Embryonic facial prominence (tissue), 1 donor: ENCODE results near the gene ZP4.

Experiments
- DNase-seq: peaks from one replicate; pipeline ENCODE4 v3.0.0-alpha.2; 2016; ENCODE audit errors: extremely low spot score

Gene ZP4, protein sequence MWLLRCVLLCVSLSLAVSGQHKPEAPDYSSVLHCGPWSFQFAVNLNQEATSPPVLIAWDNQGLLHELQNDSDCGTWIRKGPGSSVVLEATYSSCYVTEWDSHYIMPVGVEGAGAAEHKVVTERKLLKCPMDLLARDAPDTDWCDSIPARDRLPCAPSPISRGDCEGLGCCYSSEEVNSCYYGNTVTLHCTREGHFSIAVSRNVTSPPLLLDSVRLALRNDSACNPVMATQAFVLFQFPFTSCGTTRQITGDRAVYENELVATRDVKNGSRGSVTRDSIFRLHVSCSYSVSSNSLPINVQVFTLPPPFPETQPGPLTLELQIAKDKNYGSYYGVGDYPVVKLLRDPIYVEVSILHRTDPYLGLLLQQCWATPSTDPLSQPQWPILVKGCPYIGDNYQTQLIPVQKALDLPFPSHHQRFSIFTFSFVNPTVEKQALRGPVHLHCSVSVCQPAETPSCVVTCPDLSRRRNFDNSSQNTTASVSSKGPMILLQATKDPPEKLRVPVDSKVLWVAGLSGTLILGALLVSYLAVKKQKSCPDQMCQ

DNA sequence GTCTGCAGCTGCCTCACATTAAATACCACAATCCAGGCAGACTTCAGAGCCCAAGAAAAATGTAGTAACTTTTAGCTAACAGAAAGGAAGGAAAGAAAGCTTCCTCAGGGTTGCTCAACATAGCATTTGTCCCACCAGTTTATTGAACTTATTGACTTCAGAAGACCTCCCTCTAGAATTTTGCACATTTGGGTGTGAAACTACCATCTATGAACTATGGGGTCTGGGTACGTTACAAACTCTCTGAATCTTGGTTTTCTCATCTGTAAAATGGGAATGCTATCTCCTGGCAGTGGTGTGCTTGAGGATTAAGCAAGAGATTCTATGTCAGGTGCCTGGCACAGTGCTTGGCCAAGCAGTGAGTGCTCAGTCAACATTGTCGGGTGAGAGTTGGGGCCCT is at the start of gene ZP4:
ZP4 (minus strand) TSS at position 101 of the 400 bp plus-strand sequence. CDS start 287 bp downstream, outside the sequence.
- DNase-seq = no peak

DNA sequence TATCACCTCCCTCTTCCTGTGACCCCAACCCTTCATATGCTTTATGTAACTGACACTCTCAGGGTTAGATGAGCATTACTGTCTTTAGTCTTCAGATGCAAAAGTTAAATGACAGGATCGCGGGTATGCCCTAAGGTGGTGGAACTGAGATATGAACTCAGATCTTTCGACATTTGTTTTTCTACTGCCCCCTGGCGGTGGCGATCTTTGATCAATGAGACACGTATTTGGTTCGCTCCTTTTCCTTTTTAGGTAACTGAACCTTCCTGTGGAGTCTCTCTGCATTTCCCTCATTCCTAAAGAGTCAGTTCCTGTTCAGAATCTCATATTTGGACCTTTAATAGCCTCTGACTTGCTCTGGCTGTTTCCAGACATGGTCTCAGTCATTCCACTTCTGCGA is 47.8 kb upstream of the ZP4 start:
- no peak for DNase-seq

DNA sequence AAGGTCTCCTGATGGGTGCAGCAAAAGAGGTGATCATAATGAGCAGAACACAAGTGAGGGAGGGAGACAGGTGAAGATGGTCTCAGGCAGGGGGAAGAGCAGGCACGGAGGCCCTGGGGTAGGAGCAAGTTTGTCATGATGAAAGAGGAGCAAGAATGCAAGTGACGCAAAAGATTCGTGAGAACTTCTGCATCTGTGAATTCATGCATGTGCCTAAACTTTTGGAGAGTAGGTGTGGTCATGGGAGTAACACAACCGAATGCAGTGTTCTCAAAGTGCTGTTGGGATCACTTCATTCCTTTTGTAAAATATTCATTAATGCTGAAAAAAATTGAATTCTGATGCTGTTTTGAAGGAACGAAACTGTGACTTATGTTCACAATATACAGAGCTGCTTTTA is 47.3 kb upstream of the ZP4 start:
- DNase-seq = no peak

DNA sequence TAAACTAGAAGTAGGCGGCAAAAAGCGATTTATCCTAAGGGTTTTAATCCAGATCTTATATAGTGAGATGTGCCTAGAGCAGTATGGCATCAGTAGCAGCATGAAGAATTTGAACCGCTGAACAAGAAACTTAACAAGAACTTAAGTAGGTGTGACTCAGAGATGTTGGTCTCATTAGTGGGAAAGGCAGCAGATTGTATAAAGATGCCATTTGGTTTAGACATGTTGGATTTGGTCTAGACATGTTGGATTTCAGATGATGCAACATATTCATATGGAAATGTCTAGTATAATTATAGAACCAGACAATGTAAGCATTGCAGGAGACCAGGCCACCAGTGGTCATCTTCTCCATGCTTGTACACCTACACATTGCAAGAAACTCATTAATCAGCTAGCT is 42.1 kb upstream of the ZP4 start:
- no peak for DNase-seq

DNA sequence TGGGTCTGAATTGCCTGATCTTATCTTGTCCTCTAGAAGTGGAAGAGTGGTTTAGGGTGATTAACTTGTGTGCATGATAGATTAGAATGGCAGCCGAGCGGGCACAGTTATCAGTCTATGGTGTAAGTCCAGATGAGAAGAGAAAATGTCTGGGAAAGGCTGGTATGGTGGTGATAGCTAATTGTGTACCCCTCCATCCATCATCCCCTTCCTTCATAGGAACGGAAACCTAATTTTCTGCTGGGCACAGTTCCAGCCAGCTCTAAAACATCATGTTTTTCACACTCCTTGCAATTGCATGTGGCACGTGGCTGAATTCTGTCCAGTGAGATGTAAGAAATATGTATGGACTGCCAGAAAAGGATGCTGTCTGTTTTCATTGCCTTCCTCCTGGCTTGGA is 40.9 kb upstream of the ZP4 start:
- DNase-seq = no peak

DNA sequence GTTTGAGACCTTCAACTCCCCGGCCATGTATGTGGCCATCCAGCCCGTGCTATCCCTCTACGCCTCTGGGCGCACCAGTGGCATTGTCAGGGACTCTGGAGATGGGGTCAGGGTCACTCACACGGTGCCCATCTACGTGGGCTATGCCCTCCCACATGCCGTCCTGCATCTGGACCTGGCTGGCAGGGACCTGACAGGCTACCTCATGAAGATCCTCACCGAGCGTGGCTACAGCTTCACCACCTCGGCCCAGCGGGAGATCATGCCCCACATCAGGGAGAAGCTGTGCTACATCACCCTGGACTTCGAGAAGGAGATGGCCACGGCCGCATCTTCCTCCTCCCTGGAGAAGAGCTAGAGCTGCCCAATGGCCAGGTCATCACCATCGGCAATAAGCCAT is 36.5 kb upstream of the ZP4 start:
- no peak for DNase-seq

DNA sequence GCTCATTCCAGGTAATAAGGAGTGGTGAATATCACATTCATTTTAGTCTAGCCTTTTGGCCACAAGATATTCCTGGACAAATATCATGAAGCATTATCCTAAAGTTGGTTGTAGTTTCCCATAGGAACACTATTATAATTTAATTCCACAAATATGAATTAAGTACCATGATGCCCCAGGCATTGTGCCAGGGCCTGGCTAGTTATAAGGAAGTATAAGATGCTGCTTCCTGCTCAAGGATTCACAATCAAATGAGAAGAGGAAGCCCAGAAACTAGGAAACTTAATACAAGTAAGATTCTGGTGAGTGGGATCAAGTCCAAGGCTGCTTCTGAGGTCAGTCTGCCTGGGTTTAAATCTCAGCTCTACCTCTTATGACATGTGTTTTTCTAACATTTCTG is 30.6 kb upstream of the ZP4 start:
- no peak for DNase-seq

DNA sequence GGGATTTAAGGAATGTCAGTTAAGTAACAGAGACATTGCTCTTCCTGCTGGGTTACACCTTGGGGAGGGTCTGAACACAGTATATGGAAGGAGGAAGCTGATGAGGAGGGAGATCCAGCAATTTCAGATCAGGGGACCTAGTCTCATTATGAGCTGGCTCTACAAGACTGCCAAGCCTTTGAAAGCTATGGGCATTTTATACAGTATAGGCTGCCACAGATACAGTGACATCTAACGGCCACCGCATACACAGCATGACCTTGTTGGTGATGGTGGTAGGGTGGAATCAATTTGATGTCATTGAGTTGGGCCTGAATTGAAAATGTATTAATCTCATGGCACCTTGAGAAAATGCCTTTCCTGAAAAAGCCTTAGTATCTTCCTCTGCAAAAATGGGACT is 22.6 kb upstream of the ZP4 start:
- no peak for DNase-seq

DNA sequence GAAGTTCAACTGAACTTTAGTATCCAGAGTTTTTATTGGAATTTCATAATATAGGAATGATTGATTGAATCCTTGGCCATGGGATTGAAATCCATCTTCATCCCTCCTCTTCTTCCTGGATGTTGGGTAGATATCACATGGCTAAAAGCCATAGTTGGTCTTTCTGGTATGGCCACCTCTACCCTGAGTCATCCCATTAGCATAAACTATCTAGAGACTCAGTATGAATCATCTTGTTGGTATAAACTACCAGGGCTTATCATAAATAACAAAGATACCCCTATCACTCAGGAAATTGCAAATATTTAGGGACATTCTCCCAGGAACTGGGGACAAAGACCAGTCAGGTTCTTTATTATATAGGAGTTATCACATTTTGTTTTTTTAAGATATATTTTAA is 21.2 kb upstream of the ZP4 start:
- no peak for DNase-seq

DNA sequence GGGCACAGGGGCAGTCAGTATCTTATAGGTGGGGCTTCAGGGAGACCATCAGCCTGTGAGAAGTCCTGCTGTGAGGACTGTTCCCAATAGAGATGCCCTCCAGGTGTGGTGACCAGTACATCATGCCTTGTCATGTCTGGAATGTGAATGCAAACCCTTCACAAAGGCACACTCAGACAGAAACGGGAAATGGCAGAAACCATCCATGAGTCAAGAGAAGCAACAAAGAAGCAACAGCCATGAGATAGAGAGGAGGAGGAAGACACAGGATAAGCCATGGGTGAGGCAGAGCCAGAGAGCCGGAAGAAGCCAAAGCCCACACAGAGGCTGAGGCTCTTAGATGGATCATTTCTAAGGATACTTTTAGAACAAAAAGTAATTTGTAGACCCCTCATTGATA is 20.1 kb upstream of the ZP4 start:
- no peak for DNase-seq

DNA sequence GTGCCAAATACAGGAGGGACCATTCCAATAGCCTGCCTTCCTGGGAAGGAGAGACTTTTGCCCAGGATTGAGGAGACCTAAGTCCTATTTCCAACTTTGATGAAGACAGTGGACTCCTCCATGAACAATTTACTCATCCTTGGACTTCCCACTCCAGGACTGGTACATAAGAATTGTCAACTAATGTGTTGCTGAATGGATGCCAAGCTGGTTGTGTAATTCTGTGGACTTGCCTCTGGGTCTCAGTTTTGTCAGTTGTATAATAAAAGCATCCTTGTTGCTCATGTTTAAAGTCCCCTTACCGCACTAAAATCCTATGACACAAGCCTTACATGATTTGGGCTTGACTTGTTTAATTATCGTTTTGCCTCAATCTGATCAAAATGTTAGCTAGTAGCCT is 13.2 kb upstream of the ZP4 start:
- no peak for DNase-seq

DNA sequence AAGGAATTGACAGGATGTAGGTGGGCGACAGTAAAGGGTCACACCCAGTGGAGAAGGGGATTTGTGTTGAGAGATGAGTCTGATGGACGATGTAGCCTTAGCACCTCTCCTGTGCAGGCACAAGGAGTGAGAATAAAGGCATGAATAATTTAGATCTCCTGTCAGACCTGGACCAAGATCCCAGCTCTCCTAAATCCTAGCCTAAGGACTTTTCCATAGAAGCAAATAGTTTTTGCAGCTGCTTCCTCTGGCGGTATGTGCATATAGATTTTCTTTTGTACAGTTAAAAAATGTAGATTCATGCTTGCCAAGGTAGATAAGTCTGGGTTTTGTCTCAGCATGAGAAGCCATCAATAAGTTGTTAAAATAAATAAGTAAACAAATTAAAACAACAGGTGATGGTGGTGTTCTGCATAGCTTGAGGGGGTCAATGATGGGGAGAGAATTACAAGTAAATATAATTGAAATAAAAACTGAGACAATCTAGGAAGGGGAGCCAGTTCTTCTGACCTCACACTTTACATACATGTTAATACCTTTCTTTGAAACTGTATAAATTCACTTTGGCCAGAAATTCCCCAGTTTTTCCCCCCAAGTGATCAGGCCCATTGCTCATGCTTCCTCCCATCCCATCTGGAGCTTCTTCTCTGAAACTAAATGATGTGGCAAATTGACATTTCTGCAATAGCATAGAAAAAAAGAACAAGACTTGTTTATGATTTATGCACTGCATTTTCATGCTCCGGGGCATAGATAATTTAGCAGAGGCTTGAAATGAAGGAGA is 12.4 kb upstream of the ZP4 start:
- DNase-seq = no peak

DNA sequence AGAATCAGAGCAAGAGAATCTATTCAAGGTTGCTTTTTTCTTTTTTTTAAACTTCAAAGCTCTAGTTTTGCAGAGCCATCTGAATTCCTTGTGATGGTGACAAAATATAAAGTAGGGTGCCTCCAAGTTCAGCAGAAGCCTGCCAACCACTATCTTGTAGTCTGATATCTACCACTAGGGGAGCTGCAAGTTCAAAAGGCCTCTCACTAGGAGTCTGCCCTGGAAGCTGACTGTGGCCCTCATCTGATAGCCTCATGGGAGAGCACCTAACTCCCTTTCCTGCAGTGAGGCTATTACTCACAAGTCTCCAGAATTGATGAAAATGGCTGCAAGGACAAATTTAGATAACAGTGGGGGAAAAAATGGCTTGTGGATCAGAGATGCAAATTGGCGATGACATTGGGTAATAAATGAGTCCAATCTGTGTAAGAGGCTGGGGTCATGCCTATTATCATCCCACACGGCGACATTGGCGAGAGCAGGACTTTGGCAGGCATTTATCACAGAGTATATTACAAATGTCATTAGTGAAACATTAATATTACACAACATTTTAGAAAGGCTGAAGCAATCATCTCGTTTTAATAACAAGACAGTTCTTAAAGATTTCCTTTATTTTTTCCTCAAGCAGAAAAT is 10.7 kb upstream of the ZP4 start:
- DNase-seq = no peak

DNA sequence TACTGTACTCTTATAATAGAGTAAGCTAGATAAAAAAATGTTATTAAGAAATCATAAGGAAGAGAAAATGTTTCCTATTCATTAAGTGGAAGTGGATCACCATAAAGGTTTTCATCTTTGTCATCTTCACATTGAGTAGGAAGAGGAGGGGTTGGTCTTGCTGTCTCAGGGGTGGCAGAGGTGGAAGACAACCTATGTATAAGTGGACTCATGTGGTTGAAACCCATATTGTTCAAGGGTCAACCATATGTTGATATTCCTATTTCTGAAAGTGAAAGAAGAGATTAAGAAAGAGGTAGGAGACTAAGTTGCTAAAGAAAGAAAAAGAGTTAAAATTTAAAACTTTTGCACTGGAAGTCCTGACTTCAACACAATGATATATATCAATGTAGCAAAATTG is 4.9 kb upstream of the ZP4 start:
- no peak for DNase-seq

DNA sequence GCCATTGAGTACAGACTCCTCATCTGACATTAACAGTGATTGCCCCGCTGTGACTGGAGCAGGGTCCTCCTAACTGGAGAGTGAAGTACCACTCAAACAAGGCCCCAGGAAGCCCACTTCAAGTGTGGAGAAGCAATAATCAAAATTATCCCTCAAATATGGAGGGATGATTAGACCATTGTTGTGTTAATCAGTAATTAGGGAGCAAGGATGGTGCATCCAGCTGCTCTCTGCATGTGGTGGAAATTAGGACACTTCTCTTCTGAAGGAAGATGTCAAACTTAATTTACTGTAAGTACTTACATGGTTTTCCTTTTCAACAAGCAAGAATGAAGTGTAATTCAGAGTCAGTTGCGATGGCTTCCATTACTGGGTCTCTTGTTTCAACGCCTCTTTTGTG is 3.4 kb upstream of the ZP4 start:
- DNase-seq = no peak

DNA sequence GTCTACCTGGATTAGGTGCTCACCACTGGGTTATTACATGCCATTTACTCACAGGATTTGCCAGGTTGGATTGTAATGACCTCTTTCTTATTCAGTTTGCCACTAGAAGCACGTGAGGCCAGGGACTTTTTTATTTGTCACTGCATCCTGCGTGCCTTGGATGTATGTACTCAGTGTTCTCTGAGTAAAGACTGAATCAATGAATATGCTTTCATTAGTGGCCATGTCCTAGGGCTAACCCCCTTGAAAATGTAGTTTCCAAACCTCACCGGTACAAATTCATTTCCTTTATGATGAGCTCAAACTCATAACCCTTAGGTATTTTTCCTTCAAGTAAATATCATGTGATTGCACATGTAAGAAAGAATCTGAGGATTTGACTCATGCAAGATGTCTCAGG is 1.3 kb upstream of the ZP4 start:
- DNase-seq = no peak

DNA sequence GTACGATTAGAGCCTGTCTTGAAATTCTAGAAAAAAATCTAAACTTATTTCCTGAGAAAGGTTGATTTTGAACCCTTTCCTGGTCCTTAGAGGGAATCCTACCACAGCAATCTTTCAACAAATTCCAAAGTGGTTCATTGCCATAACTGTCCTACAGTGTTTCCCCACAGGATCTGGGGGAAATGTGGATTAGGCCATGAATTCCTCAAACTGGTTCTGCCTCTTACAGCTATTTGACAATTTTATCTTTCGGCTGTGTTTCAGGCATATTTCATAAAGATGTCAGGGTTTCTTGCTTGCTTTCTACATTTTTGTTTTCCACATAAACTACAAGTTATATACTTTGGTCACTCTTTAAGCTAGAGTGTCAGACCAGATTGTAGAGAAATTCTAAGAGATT is 544 bp upstream of the ZP4 start:
- DNase-seq = no peak

DNA sequence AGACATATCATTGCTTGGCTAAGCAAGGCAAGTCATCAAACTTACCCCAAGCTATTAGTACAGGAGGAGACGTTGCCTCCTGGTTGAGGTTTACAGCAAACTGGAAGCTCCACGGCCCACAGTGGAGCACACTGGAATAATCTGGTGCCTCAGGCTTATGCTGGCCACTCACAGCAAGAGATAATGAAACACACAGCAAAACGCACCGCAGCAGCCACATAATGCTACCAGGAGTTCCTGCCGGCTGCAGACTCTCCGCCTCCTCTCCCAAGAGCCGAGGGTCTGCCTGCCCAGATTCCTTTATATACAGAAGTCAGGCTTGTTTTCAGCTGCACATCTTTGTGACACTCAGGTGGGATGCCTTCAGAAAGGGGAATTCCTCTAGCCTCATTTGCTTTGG is 306 bp downstream of the ZP4 start:
- DNase-seq = no peak

DNA sequence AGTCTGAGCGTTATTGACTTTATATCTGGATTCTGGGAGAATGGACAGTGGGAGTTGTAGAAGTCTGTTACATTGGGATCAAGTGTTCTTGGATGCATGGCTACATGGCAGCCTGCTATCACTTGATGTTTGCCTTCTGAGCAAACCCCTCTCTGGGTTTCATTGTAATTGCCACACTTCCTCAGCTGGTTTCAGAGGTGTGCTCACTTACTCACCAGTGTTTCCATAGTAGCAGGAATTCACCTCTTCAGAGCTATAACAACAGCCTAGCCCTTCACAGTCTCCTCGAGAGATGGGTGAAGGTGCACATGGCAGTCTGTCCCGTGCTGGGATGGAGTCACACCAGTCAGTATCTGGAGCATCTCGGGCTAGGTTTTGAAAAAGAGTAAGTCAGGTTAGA is 2.6 kb downstream of the ZP4 start:
- no peak for DNase-seq

DNA sequence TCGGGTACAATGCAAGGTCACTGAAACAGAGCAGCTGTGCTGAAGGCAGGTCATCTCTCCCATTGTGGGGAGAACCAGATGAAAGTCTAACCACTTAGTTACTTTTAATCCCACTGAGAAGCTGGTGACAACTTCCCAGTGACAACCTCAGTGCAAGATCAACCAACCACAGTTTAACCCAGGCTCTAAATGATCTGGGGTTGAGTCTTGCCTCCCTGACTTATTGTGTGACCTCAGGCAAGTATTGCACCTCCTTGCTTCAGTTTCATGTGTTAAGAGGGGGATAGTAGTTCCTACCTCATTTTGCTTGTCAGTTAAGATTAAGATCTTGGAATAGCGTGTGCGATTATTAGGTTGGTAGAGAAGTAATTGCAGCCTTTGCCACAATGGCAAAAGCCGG is 3.2 kb downstream of the ZP4 start:
- no peak for DNase-seq

DNA sequence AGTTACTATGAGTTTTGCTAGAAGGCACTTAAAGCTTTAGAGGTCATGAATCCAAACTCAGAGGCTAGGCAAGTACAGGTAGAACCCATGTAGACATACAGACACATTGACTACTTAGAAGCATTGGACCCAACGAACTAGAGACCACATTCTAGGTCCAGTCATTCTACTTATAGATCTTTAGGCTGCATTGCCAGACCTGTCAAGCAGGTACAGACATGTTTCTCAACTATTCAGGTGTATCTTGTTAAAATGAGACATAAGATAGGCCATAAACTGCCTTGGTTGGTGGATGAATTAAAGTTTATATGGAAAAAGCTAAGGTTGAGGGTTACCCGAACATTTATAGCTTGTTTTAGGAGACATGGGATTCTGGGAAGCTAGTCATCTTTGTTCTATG is 6.5 kb downstream of the ZP4 start:
- DNase-seq = no peak

DNA sequence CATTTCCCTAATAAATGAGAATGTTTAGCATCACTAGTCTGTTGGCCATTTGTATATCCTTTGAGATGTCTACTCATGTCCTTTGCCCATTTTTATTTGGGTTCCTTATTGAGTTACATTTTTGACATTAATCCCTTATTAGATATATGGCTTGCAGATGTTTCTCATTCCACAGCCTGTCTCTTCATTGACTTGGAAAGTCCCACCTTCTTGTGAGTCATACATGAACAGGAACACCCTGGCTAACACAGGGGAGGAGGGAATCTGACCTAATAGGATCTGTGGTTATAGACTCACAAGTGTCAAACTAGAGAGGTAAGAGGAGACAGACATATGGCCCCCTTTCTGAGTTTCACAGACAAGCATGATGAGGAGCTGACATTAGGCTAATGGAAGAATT is 11.5 kb downstream of the ZP4 start:
- DNase-seq = no peak

DNA sequence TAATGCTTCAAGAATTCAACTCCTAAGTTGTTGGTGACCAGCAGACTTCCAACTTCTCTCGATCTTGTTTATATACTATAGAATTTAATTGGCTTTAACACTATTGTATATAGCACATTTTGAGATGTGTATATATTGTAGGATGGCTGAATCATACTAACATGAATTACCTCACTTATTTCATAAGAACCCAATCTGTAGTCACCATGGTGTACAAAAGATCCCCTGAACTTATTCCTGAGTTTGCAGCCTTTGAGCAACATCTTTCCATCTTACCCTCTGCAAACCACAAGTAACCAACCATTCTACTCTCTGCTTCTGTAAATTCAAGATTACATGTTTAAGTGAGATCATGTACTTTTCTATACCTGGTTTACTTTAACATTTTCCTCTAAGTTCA is 12.3 kb downstream of the ZP4 start:
- DNase-seq = no peak
